Osteocyte (in vitro differentiated cells): ENCODE data around the gene TTC28. TPM values are rescaled to one million over a fixed set of nuclear protein-coding genes. Genes with fewer than 3 reads are reported as not detected.

ENCODE experiments used
- DNase-seq: peaks from one replicate; pipeline ENCODE4 v3.0.0; 2021; ENCODE audit warnings: mixed read lengths; ENCODE audit not compliant: unreplicated experiment; ENCODE audit errors: extremely low spot score
- H3K27ac Mint-ChIP-seq: one replicate; pipeline ENCODE4 v1.8.0; 2021; ENCODE audit warnings: mild to moderate bottlenecking, mixed read lengths; ENCODE audit not compliant: unreplicated experiment
- H3K27me3 Mint-ChIP-seq: one replicate; pipeline ENCODE4 v1.8.0; 2021; ENCODE audit warnings: mixed read lengths; ENCODE audit not compliant: unreplicated experiment
- H3K36me3 Mint-ChIP-seq: one replicate; pipeline ENCODE4 v1.8.0; 2021; ENCODE audit warnings: mixed read lengths; ENCODE audit not compliant: unreplicated experiment
- H3K4me1 Mint-ChIP-seq: one replicate; pipeline ENCODE4 v1.8.0; 2021; ENCODE audit warnings: mixed read lengths; ENCODE audit not compliant: unreplicated experiment
- H3K4me3 Mint-ChIP-seq: one replicate; pipeline ENCODE4 v1.8.0; 2021; ENCODE audit warnings: mild to moderate bottlenecking, moderate library complexity, mixed read lengths; ENCODE audit not compliant: unreplicated experiment
- H3K9me3 Mint-ChIP-seq: one replicate; pipeline ENCODE4 v1.8.0; 2021; ENCODE audit warnings: mixed read lengths; ENCODE audit not compliant: unreplicated experiment
- total RNA-seq: library from RNA; stranded (reverse); gene quantifications from 2 replicates; pipeline ENCODE4 v1.2.1, GENCODE V29; 2021
- TF ChIP-seq, protein P1 (sequence below): fragments of 200-600 bp; sonication (generic); IDR thresholded peaks from 2 replicates; pipeline ENCODE4 v1.5.0; 2021; ENCODE audit warnings: antibody characterized with exemption, mild to moderate bottlenecking, moderate library complexity

TTC28 gene
- total RNA-seq, 1 donor from 2014 or later: 70.3 TPM

DNA sequence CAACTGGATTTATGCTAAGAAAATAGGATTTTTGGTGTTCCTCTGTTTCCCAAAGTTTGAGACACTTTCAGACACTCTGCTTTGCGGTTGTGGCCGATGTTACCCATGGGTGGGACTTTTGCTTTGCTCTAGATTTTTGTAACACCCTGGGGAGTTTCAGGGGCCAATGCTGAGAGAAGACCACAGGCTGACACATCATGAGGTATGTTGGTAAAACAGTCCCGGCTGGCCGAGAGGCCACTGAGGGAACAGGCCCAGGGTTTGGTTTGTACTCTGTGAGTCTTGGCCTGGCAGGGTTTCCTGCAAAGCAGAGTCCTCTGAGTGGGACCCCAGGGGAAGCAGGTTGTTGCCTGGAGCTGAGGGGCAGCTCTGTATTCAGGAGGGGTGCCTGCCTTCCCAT lies 682.1 kb downstream of the TTC28 start:
- TF ChIP-seq, protein P1, sequence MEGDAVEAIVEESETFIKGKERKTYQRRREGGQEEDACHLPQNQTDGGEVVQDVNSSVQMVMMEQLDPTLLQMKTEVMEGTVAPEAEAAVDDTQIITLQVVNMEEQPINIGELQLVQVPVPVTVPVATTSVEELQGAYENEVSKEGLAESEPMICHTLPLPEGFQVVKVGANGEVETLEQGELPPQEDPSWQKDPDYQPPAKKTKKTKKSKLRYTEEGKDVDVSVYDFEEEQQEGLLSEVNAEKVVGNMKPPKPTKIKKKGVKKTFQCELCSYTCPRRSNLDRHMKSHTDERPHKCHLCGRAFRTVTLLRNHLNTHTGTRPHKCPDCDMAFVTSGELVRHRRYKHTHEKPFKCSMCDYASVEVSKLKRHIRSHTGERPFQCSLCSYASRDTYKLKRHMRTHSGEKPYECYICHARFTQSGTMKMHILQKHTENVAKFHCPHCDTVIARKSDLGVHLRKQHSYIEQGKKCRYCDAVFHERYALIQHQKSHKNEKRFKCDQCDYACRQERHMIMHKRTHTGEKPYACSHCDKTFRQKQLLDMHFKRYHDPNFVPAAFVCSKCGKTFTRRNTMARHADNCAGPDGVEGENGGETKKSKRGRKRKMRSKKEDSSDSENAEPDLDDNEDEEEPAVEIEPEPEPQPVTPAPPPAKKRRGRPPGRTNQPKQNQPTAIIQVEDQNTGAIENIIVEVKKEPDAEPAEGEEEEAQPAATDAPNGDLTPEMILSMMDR: no peak
- no peak for DNase-seq
- H3K27ac Mint-ChIP-seq: peak overlapping the region; percentile 47
- no peak overlapping the region for H3K4me3 Mint-ChIP-seq
- H3K27me3 Mint-ChIP-seq: no peaks in the 10 kb centered on the region
- H3K36me3 Mint-ChIP-seq: peaks cover 16% of the 10 kb centered on the region
- no peaks in the 10 kb centered on the region for H3K9me3 Mint-ChIP-seq
- H3K4me1 Mint-ChIP-seq: peaks cover 16% of the 10 kb centered on the region

DNA sequence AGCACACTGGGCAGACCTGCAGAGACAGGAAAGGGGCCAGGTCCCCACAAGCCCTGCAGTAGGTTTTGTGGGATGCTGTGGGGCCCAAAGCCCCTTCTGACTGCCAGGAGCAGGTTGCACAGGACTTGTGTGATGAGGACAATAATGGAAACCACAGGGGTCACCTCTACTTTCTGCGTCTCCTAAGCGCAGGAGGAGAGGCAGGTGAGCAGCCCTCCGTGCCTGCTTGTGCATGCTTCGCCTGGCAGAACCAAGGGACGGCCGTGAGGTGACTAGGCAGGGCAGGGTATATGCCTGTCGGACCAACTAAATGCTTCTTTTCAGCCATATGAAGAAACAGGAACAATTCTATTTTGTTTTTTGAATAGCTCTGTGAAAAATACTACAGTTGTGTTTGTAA lies 682.7 kb downstream of the TTC28 start:
- no peak for DNase-seq
- Mint-ChIP-seq H3K9me3 (no peaks in the 10 kb centered on the region), H3K27ac (no peak overlapping the region), H3K4me3 (no peak overlapping the region), H3K27me3 (no peaks in the 10 kb centered on the region), H3K36me3 (peaks cover 16% of the 10 kb centered on the region), H3K4me1 (peaks cover 16% of the 10 kb centered on the region)
- TF ChIP-seq, protein P1: no peak

DNA sequence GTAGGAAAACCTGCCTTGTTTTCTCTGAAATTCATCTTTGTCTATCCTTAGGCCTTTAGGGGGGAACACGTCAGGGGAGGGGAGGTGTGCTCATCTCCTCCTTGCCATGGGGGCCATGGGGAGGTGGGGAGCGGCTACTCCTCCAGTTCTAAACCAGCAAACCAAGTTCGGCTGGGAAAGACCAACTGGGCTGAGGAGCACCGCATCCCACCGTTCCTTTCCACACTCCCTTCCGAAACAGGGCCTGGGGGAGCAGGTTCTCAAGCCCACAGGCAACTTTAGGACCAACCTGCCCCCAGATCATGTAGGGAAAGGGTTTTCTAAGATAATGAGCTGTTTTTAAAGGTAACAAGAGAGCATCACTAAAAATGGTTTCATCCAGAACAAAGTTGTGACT lies 683.1 kb downstream of the TTC28 start:
- Mint-ChIP-seq H3K9me3 (no peaks in the 10 kb centered on the region), H3K36me3 (peaks cover 16% of the 10 kb centered on the region), H3K27ac (no peak overlapping the region), H3K4me1 (peaks cover 16% of the 10 kb centered on the region), H3K27me3 (no peaks in the 10 kb centered on the region), H3K4me3 (no peak overlapping the region)
- DNase-seq: no peak
- TF ChIP-seq, protein P1: no peak

DNA sequence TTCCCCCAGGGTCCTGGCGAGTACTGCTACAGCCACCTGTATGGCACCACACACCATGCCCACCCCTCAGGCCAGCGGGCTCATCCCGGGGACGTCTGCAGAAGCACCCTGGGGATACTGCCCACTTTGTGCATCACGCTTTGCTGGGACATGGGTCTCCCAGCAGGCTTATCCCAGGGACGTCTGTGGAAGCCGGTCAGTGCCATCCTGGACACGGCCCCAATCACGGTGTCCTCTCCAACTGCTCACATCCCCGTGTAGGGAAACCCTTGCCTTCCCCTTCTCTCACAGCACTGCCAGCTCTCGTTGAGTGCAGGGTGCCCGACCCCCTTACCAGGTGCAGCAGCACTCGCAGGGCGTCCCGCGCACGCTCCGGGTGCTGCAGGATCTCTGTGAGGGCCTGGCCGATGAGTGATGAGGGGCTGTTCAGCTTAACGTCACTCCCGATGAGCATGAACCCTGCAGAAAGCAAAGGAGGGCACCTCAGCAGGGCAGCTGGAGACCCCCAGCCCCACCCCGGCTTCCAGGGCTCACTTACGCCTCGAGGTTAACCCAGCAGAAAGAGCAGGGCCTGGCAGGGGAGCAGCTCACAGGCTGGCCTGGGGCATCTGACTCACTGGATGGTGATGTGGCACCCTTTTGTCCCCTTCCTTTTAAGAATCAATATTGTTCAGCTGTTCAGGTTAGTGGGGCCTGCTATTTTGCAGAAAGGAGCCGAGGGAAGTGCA lies 683.7 kb downstream of the TTC28 start:
- H3K36me3 Mint-ChIP-seq: peaks cover 13% of the 10 kb centered on the region
- no peak for DNase-seq
- no peaks in the 10 kb centered on the region for H3K27me3 Mint-ChIP-seq
- no peak overlapping the region for H3K4me3 Mint-ChIP-seq
- H3K9me3 Mint-ChIP-seq: no peaks in the 10 kb centered on the region
- peaks cover 20% of the 10 kb centered on the region for H3K4me1 Mint-ChIP-seq
- no peak overlapping the region for H3K27ac Mint-ChIP-seq
- TF ChIP-seq, protein P1: no peak

DNA sequence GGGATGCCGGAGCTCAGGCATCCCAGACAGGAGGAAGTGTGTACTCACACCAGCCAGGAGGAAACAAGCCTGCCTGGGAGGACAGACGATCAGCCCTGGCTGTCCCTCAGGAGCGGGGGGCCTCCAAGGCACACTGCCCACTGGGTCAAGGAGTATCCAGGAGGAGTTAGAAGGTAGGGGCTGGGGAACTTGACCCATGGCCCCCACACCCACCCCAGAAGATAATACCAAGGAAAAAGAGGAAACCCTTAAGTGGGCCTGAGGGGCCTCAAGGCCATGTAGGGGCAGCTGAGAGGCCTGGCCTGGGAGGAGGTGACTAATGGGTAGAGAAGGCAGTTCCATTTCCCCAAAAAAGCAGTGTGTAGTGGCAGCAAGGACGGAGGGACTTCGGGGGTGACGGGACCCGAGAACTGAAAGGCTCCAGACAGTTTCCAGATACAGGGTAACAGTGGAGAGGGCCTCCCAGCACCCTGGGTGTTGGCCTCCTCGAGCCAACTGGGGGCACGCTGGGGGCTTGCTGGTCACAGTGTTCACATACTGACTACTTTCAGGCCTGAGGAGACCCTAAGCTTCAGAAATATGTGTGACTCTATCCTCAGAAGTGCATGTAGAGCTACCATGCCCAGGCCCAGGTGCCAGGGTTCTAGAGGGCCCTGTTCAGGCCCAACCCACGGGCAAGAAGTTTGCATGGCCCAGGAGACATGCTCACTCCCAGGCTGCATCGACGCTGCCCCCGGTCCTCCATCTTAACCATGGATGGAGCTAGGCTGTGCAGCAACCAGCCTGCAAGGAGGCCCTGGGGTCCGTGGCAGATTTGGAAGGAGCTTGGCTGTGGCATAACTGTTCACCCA lies 684.9 kb downstream of the TTC28 start:
- Mint-ChIP-seq H3K4me1 (peaks cover 24% of the 10 kb centered on the region), H3K27me3 (no peaks in the 10 kb centered on the region), H3K9me3 (no peaks in the 10 kb centered on the region), H3K36me3 (peaks cover 11% of the 10 kb centered on the region), H3K4me3 (no peak overlapping the region), H3K27ac (no peak overlapping the region)
- TF ChIP-seq, protein P1: no peak
- no peak for DNase-seq
